Measurements from ENCODE around the gene SPINT4.

SPINT4 gene

GRCh38 chr20:45722047-45722446 lies at the start of gene SPINT4:
SPINT4 (plus strand) TSS chr20:45722347; CDS start chr20:45722368, 21 bp downstream.
- Histone ChIP-seq H4K20me1 (ENCODE audit: insufficient read depth, low read length) (no peaks in the 10 kb centered on the region), H3K4me1 (ENCODE audit: insufficient read depth, low read length, severe bottlenecking) (no peaks in the 10 kb centered on the region), H3K79me2 (ENCODE audit: insufficient read depth, low read length) (no peaks in the 10 kb centered on the region), H3K9me2 (ENCODE audit: low read depth, low read length) (no peaks in the 10 kb centered on the region), H3K27me3 (ENCODE audit: insufficient read depth, low read length) (0 out of 2 replicates have a peak, but pooled peaks cover 4% of the 10 kb centered on the region), H3K27ac (ENCODE audit: low read depth, low read length, poor library complexity, severe bottlenecking) (no peak within 1 kb of the TSS), H3K36me3 (ENCODE audit: insufficient read depth, low read length) (no peaks in the 10 kb centered on the region), H2AFZ (ENCODE audit: low read length) (no peak within 1 kb of the TSS), H3K4me2 (ENCODE audit: low read length) (no peak within 1 kb of the TSS), H3K9ac (ENCODE audit: low read length) (no peak within 1 kb of the TSS), H3F3A (ENCODE audit: insufficient read depth, low read length) (no peaks in the 10 kb centered on the region), H3K4me3 (ENCODE audit: low read depth, low read length, poor library complexity, severe bottlenecking) (no peak within 1 kb of the TSS), H3K9me3 (ENCODE audit: low read length) (no peaks in the 10 kb centered on the region)
- TF ChIP-seq, protein P1, sequence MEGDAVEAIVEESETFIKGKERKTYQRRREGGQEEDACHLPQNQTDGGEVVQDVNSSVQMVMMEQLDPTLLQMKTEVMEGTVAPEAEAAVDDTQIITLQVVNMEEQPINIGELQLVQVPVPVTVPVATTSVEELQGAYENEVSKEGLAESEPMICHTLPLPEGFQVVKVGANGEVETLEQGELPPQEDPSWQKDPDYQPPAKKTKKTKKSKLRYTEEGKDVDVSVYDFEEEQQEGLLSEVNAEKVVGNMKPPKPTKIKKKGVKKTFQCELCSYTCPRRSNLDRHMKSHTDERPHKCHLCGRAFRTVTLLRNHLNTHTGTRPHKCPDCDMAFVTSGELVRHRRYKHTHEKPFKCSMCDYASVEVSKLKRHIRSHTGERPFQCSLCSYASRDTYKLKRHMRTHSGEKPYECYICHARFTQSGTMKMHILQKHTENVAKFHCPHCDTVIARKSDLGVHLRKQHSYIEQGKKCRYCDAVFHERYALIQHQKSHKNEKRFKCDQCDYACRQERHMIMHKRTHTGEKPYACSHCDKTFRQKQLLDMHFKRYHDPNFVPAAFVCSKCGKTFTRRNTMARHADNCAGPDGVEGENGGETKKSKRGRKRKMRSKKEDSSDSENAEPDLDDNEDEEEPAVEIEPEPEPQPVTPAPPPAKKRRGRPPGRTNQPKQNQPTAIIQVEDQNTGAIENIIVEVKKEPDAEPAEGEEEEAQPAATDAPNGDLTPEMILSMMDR (IDR thresholded peaks at IDR 0.05; ENCODE audit: low read length), result no peak
- no peak for TF ChIP-seq EZH2 (IDR thresholded peaks at IDR 0.05; ENCODE audit: borderline replicate concordance, low read length)

- no peak overlapping the region for H3K4me3 ChIP-seq (ENCODE audit: low read depth, low read length, poor library complexity, severe bottlenecking)
- no peak overlapping the region for H3K4me2 ChIP-seq (ENCODE audit: low read length)
- TF ChIP-seq, protein P1 (IDR thresholded peaks at IDR 0.05; ENCODE audit: low read length), result no peak
- no peak for TF ChIP-seq EZH2 (IDR thresholded peaks at IDR 0.05; ENCODE audit: borderline replicate concordance, low read length)
- H2AFZ ChIP-seq (ENCODE audit: low read length), result no peak overlapping the region
- H3K4me1 ChIP-seq (ENCODE audit: insufficient read depth, low read length, severe bottlenecking), result no peaks in the 10 kb centered on the region
- no peaks in the 10 kb centered on the region for H3F3A ChIP-seq (ENCODE audit: insufficient read depth, low read length)
- H3K9ac ChIP-seq (ENCODE audit: low read length), result no peak overlapping the region
- no peak overlapping the region for H3K27ac ChIP-seq (ENCODE audit: low read depth, low read length, poor library complexity, severe bottlenecking)
- H3K27me3 ChIP-seq (ENCODE audit: insufficient read depth, low read length), result 0 out of 2 replicates have a peak, but pooled peaks cover 3% of the 10 kb centered on the region
- H3K36me3 ChIP-seq (ENCODE audit: insufficient read depth, low read length), result no peaks in the 10 kb centered on the region
- H3K9me3 ChIP-seq (ENCODE audit: low read length), result no peaks in the 10 kb centered on the region
- H4K20me1 ChIP-seq (ENCODE audit: insufficient read depth, low read length), result no peaks in the 10 kb centered on the region
- H3K9me2 ChIP-seq (ENCODE audit: low read depth, low read length), result no peaks in the 10 kb centered on the region
- H3K79me2 ChIP-seq (ENCODE audit: insufficient read depth, low read length), result no peaks in the 10 kb centered on the region
Observed at GRCh38 chr20:45672765-45673164, 49.4 kb upstream of the SPINT4 start.

DNA sequence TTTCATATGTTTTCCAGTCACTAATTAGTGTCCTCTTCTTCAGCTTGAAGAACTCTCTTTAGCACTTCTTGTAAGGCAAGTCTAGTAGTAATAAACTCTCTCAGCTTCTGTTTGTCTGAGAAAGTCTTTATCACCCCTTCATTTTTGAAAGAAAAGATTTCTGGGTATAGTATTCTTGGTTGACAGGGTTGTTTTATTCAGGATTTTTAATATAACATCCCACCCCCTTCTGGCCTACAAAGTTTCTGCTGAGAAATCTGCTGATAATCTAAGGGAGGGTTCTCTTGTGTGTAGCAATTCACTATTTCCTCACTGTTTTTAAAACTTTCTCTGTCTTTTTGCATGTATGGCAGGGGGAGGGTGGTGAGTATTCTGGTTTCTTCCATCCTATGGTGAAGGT lies 42.5 kb upstream of the SPINT4 start:
- Histone ChIP-seq H3K4me1 (ENCODE audit: insufficient read depth, low read length, severe bottlenecking) (no peaks in the 10 kb centered on the region), H3K36me3 (ENCODE audit: insufficient read depth, low read length) (no peaks in the 10 kb centered on the region), H3F3A (ENCODE audit: insufficient read depth, low read length) (no peaks in the 10 kb centered on the region), H3K79me2 (ENCODE audit: insufficient read depth, low read length) (no peaks in the 10 kb centered on the region), H3K4me3 (ENCODE audit: low read depth, low read length, poor library complexity, severe bottlenecking) (no peak overlapping the region), H4K20me1 (ENCODE audit: insufficient read depth, low read length) (no peaks in the 10 kb centered on the region), H3K9ac (ENCODE audit: low read length) (no peak overlapping the region), H2AFZ (ENCODE audit: low read length) (no peak overlapping the region), H3K4me2 (ENCODE audit: low read length) (no peak overlapping the region), H3K27me3 (ENCODE audit: insufficient read depth, low read length) (no peaks in the 10 kb centered on the region), H3K27ac (ENCODE audit: low read depth, low read length, poor library complexity, severe bottlenecking) (no peak overlapping the region), H3K9me2 (ENCODE audit: low read depth, low read length) (no peaks in the 10 kb centered on the region), H3K9me3 (ENCODE audit: low read length) (no peaks in the 10 kb centered on the region; the same call in 1 of the 2 replicates)
- no peak for TF ChIP-seq EZH2 (IDR thresholded peaks at IDR 0.05; ENCODE audit: borderline replicate concordance, low read length)
- TF ChIP-seq, protein P1 (IDR thresholded peaks at IDR 0.05; ENCODE audit: low read length), result no peak
